Measurements from ENCODE around the gene CCDC134.

Gene CCDC134

DNA sequence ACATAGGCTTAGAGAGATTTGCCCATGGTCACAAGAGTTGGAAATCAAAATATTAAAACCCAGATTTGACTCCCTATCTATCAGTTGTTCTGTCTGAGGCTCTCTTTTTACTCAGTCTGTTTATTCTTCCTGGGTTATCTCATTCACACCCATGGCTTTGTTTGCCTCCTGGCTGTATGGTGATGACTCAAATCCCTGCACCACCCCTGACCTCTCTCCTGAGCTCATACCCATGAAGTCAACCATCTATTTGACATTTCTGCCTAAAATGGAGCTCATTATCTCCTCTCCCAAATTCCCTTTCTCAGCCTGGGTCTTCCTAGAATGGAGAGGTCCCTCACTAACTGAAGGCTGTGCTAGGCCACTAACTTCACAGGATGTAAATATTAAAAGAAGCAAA, 27.8 kb upstream of the CCDC134 start:
- no peaks in the 10 kb centered on the region for H3K36me3 Mint-ChIP-seq (ENCODE audit: low read depth)
- H3K4me3 Mint-ChIP-seq: no peak overlapping the region
- no peak overlapping the region for H3K27ac Mint-ChIP-seq
- H3K27me3 Mint-ChIP-seq (ENCODE audit: low read depth): peaks cover 3% of the 10 kb centered on the region
- TF ChIP-seq, protein P1, sequence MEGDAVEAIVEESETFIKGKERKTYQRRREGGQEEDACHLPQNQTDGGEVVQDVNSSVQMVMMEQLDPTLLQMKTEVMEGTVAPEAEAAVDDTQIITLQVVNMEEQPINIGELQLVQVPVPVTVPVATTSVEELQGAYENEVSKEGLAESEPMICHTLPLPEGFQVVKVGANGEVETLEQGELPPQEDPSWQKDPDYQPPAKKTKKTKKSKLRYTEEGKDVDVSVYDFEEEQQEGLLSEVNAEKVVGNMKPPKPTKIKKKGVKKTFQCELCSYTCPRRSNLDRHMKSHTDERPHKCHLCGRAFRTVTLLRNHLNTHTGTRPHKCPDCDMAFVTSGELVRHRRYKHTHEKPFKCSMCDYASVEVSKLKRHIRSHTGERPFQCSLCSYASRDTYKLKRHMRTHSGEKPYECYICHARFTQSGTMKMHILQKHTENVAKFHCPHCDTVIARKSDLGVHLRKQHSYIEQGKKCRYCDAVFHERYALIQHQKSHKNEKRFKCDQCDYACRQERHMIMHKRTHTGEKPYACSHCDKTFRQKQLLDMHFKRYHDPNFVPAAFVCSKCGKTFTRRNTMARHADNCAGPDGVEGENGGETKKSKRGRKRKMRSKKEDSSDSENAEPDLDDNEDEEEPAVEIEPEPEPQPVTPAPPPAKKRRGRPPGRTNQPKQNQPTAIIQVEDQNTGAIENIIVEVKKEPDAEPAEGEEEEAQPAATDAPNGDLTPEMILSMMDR (IDR thresholded peaks at IDR 0.05; ENCODE audit: unreplicated experiment in 3 of 3): no peak
- H3K9me3 Mint-ChIP-seq: no peaks in the 10 kb centered on the region
- no peaks in the 10 kb centered on the region for H3K4me1 Mint-ChIP-seq

GRCh38 chr22:41775338-41775737, 25.1 kb upstream of the CCDC134 start:
- H3K27ac Mint-ChIP-seq: no peak overlapping the region
- no peaks in the 10 kb centered on the region for H3K4me1 Mint-ChIP-seq
- no peaks in the 10 kb centered on the region for H3K36me3 Mint-ChIP-seq (ENCODE audit: low read depth)
- TF ChIP-seq, protein P1 (IDR thresholded peaks at IDR 0.05; ENCODE audit: unreplicated experiment in 3 of 3): no peak
- peaks cover 3% of the 10 kb centered on the region for H3K27me3 Mint-ChIP-seq (ENCODE audit: low read depth)
- H3K4me3 Mint-ChIP-seq: no peak overlapping the region
- no peaks in the 10 kb centered on the region for H3K9me3 Mint-ChIP-seq

DNA sequence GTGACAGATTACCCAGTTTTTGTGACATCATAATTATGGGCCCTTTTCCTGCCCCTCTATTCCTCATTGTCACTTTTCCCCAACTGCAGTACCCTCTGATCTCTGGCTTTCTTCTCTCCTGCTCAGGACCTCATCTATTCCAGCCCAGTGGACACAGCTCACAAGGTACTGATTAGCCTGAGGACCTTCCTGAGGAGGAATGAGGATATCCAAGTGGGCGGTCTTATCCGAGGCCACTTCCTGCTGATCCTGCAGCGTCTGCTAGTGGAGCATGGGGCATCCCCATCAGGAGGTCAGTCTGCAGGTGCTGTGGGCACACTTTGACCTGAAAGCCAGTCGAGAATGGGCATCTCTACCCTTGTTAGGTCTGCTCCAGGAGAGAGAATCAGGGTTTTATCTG, 24.5 kb upstream of the CCDC134 start:
- Mint-ChIP-seq H3K4me3 (no peak overlapping the region), H3K9me3 (no peaks in the 10 kb centered on the region), H3K4me1 (no peaks in the 10 kb centered on the region), H3K36me3 (ENCODE audit: low read depth) (no peaks in the 10 kb centered on the region), H3K27ac (no peak overlapping the region), H3K27me3 (ENCODE audit: low read depth) (peaks cover 3% of the 10 kb centered on the region)
- TF ChIP-seq, protein P1 (IDR thresholded peaks at IDR 0.05; ENCODE audit: unreplicated experiment in 3 of 3): no peak

DNA sequence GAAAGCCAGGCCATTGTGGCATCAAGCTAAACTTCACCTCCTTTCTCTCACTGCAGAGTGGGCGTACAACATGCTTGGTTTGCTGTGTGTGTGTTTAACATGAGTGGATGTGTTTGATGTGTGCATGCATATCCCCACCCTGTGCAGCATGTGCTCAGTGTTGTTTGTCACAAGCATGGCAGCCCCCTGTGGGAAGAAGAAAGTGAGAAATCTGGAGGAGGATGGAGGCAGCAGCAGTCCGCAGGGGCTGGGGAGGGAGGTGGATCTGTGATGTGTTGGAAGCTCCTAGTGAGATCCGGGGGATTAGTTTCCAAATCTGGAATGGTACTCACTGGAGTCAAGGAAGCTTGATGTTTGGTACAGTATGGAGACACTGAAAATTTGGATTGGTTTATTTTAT, 24.1 kb upstream of the CCDC134 start:
- Mint-ChIP-seq H3K4me3 (no peak overlapping the region), H3K27ac (no peak overlapping the region), H3K9me3 (no peaks in the 10 kb centered on the region), H3K4me1 (no peaks in the 10 kb centered on the region), H3K36me3 (ENCODE audit: low read depth) (no peaks in the 10 kb centered on the region), H3K27me3 (ENCODE audit: low read depth) (peaks cover 3% of the 10 kb centered on the region)
- TF ChIP-seq, protein P1 (IDR thresholded peaks at IDR 0.05; ENCODE audit: unreplicated experiment in 3 of 3): no peak

- TF ChIP-seq, protein P1 (IDR thresholded peaks at IDR 0.05; ENCODE audit: unreplicated experiment in 3 of 3): no peak
- H3K27ac Mint-ChIP-seq: no peak overlapping the region
- no peak overlapping the region for H3K4me3 Mint-ChIP-seq
- H3K27me3 Mint-ChIP-seq (ENCODE audit: low read depth): peaks cover 3% of the 10 kb centered on the region
- no peaks in the 10 kb centered on the region for H3K9me3 Mint-ChIP-seq
- H3K4me1 Mint-ChIP-seq: no peaks in the 10 kb centered on the region
- no peaks in the 10 kb centered on the region for H3K36me3 Mint-ChIP-seq (ENCODE audit: low read depth)
These were observed 22.6 kb upstream of the CCDC134 start for GRCh38 chr22:41777749-41778425.

- Mint-ChIP-seq H3K4me3 (no peak overlapping the region), H3K4me1 (no peaks in the 10 kb centered on the region), H3K9me3 (no peaks in the 10 kb centered on the region), H3K27ac (no peak overlapping the region), H3K27me3 (ENCODE audit: low read depth) (peaks cover 3% of the 10 kb centered on the region), H3K36me3 (ENCODE audit: low read depth) (no peaks in the 10 kb centered on the region)
- TF ChIP-seq, protein P1 (IDR thresholded peaks at IDR 0.05; ENCODE audit: unreplicated experiment in 3 of 3): no peak
These were observed 20.5 kb upstream of the CCDC134 start for GRCh38 chr22:41779929-41780505.
